K562 (cell line): Measurements from ENCODE around the gene PMIS2. TPM values are rescaled to one million over a fixed set of nuclear protein-coding genes. Genes with fewer than 3 reads are reported as not detected.

ENCODE experiments used
- ARID3A ChIP-seq: IDR thresholded peaks from 2 replicates; pipeline ENCODE4 v1.6.1; 2012; ENCODE audit warnings: low read depth, low read length, improper control_type of control experiment, borderline replicate concordance
- BHLHE40 ChIP-seq: IDR thresholded peaks from 2 replicates; pipeline ENCODE4 v1.6.1; 2011; ENCODE audit warnings: low read length, improper control_type of control experiment
- CEBPB ChIP-seq: fragments of 450-650 bp; IDR thresholded peaks from 2 replicates; pipeline ENCODE4 v1.6.1; 2016; ENCODE audit warnings: missing genetic modification characterization, missing compliant biosample characterization
- DEAF1 ChIP-seq: fragments of 450-650 bp; formaldehyde crosslinking; IDR thresholded peaks from 2 replicates; pipeline ENCODE4 v1.4.0; 2020; ENCODE audit warnings: mild to moderate bottlenecking, moderate library complexity
- ERF ChIP-seq: fragments of 450-650 bp; formaldehyde crosslinking; IDR thresholded peaks from 2 replicates; pipeline ENCODE4 v1.4.0; 2020; ENCODE audit warnings: mild to moderate bottlenecking, mixed read lengths
- FOXK2 ChIP-seq, 2 experiments: fragments of 450-650 bp; IDR thresholded peaks in 1 of 2; conservative IDR thresholded peaks in 1 of 2; 2 replicates each; pipeline ENCODE4 v1.6.1; 2016; ENCODE audit warnings: low read depth in 2 of 2, mild to moderate bottlenecking in 1 of 2
- FOXO4 ChIP-seq: fragments of 450-650 bp; formaldehyde crosslinking; IDR thresholded peaks from 2 replicates; pipeline ENCODE4 v1.4.0; 2020; ENCODE audit warnings: mild to moderate bottlenecking, moderate library complexity
- GABPB2 ChIP-seq: fragments of 250-450 bp; sonication (Bioruptor Pico); conservative IDR thresholded peaks from 2 replicates; pipeline ENCODE4 v1.5.1; 2021; ENCODE audit warnings: mild to moderate bottlenecking
- HNRNPLL ChIP-seq: fragments of 200-400 bp; formaldehyde crosslinking; IDR thresholded peaks from 2 replicates; pipeline ENCODE4 v1.6.1; 2017; ENCODE audit warnings: low read length, low read depth, mild to moderate bottlenecking; ENCODE audit not compliant: poor library complexity, severe bottlenecking
- L3MBTL2 ChIP-seq: fragments of 450-650 bp; IDR thresholded peaks from 2 replicates; pipeline ENCODE4 v1.6.1; 2016; ENCODE audit warnings: mild to moderate bottlenecking, moderate library complexity
- NCOA1 ChIP-seq: fragments of 450-650 bp; IDR thresholded peaks from 2 replicates; pipeline ENCODE4 v1.6.1; 2016; ENCODE audit warnings: low read depth
- NCOR1 ChIP-seq: fragments of 450-650 bp; IDR thresholded peaks from 2 replicates; pipeline ENCODE4 v1.6.1; 2016; ENCODE audit warnings: mild to moderate bottlenecking, moderate library complexity
- RBM39 ChIP-seq: fragments of 200-400 bp; formaldehyde crosslinking; optimal IDR thresholded peaks from 2 replicates; pipeline ENCODE3; 2018; ENCODE audit warnings: low read depth, low read length
- ZBTB33 ChIP-seq: sonication (generic); formaldehyde crosslinking; IDR thresholded peaks from 2 replicates; pipeline ENCODE4 v1.8.1; 2023; ENCODE audit warnings: mild to moderate bottlenecking, missing genetic modification reagents
- ZBTB49 ChIP-seq: sonication (generic); formaldehyde crosslinking; IDR thresholded peaks from 2 replicates; pipeline ENCODE4 v1.8.0; 2022; ENCODE audit warnings: missing genetic modification reagents, mild to moderate bottlenecking, borderline replicate concordance
- ZFPM2 ChIP-seq: fragments of 250-450 bp; sonication (Bioruptor Pico); IDR thresholded peaks from 2 replicates; pipeline ENCODE4 v1.5.1; 2022; ENCODE audit warnings: mild to moderate bottlenecking
- ZNF583 ChIP-seq: fragments of 250-450 bp; sonication (Bioruptor Pico); IDR thresholded peaks from 2 replicates; pipeline ENCODE4 v1.4.0; 2020
- ZNF778 ChIP-seq: fragments of 450-650 bp; formaldehyde crosslinking; IDR thresholded peaks from 2 replicates; pipeline ENCODE4 v1.4.0; 2020; ENCODE audit warnings: mild to moderate bottlenecking, moderate library complexity
- polyA plus RNA-seq, 8 experiments: library from polyadenylated mRNA; depleted of rRNA in 4 of 8; stranded (reverse) in 5 of 8; unstranded in 3 of 8; fragments of >200 nt; fragmentation: Nextera tagmentation in 2 of 8; fragmentation: Illumina TruSeq in 1 of 8; extraction: Ambion mirVana in 2 of 8; extraction: Trizol in 1 of 8; gene quantifications; 2 replicates each; pipeline versions ENCODE4 v1.2.1 to v1.2.3, GENCODE V29; 2011 to 2014; ENCODE audit warnings: inconsistent platforms in 1 of 8, missing spikeins in 1 of 8
- total RNA-seq, 7 experiments: library from RNA; depleted of rRNA in 6 of 7; stranded (reverse); fragments of >200 nt in 6 of 7; fragmentation: Illumina TruSeq in 2 of 7; extraction: Trizol in 2 of 7; gene quantifications; 2 replicates each; pipeline versions ENCODE4 v1.2.1 to v1.2.3, GENCODE V29; 2011 to 2021; ENCODE audit warnings: low replicate concordance in 1 of 7

The PMIS2 gene
- total and polyA plus RNA-seq, 9 of the 15 experiments (the other 6 are each of a cell fraction or from before 2014, with no cell fraction given) = not detected

- TF ChIP-seq ZNF778 (CRISPR knock-in tag) = no peak
- TF ChIP-seq L3MBTL2 = peak; percentile 51
- no peak for TF ChIP-seq ERF (CRISPR knock-in tag)
- no peak for TF ChIP-seq FOXO4 (CRISPR knock-in tag)
- no peak for TF ChIP-seq ZBTB49 (CRISPR knock-in tag)
- TF ChIP-seq GABPB2 = no peak; the same call in 1 of the 2 replicates
- TF ChIP-seq DEAF1 (CRISPR knock-in tag) = no peak
- no peak for TF ChIP-seq BHLHE40
- no peak for TF ChIP-seq RBM39
- TF ChIP-seq CEBPB (tag) = peak; percentile 43; the same call in 1 of the 2 replicates
- TF ChIP-seq ARID3A = no peak
- TF ChIP-seq NCOR1 = peak; percentile 24; the same call in 1 of the 2 replicates
- TF ChIP-seq ZBTB33 = peak; percentile 26; the same call in 1 of the 2 replicates
- TF ChIP-seq FOXK2 (conservative IDR thresholded peaks at IDR 0.05 in 1 of 2, IDR thresholded peaks at IDR 0.05 in 1 of 2; ENCODE audit: low read depth in 2 of 2) = peak; percentile 72 to 89; a peak in 3 of 4 replicates
- no peak for TF ChIP-seq NCOA1
- TF ChIP-seq HNRNPLL = no peak
- 0 out of 2 replicates have a peak, but pooled peaks have one; percentile 25 for TF ChIP-seq ZFPM2 (CRISPR knock-in tag)
- TF ChIP-seq ZNF583 (CRISPR knock-in tag) = no peak
These were observed 42.8 kb downstream of the PMIS2 start, which contains the start of gene RBM42 (continued) for GRCh38 chr19:35628565-35629331.
